A673 (cell line): ENCODE results near the gene C9orf50.

Experiments used
- EZH2 ChIP-seq: fragments of 200-600 bp; sonication (generic); IDR thresholded peaks from 2 replicates; pipeline ENCODE4 v1.6.1; 2017; ENCODE audit warnings: borderline replicate concordance, low read depth, mild to moderate bottlenecking, mixed read lengths, antibody characterized with exemption, low read length; ENCODE audit not compliant: poor library complexity, severe bottlenecking
- TF ChIP-seq, protein P1 (sequence below): fragments of 300-800, 200-600 bp; sonication (generic); conservative IDR thresholded peaks from 2 replicates; pipeline ENCODE4 v1.5.1; 2017; ENCODE audit warnings: low read depth, mild to moderate bottlenecking, antibody characterized with exemption, low read length, moderate library complexity, mixed read lengths

GRCh38 chr9:129665814-129666520, 45.1 kb upstream of the C9orf50 start:
- TF ChIP-seq, protein P1, sequence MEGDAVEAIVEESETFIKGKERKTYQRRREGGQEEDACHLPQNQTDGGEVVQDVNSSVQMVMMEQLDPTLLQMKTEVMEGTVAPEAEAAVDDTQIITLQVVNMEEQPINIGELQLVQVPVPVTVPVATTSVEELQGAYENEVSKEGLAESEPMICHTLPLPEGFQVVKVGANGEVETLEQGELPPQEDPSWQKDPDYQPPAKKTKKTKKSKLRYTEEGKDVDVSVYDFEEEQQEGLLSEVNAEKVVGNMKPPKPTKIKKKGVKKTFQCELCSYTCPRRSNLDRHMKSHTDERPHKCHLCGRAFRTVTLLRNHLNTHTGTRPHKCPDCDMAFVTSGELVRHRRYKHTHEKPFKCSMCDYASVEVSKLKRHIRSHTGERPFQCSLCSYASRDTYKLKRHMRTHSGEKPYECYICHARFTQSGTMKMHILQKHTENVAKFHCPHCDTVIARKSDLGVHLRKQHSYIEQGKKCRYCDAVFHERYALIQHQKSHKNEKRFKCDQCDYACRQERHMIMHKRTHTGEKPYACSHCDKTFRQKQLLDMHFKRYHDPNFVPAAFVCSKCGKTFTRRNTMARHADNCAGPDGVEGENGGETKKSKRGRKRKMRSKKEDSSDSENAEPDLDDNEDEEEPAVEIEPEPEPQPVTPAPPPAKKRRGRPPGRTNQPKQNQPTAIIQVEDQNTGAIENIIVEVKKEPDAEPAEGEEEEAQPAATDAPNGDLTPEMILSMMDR: no peak
- no peak for TF ChIP-seq EZH2
